HG03575 (cell line): ENCODE data around the gene FGF4.
"Not testable (repeated sequence)": the region's sequence is repeated elsewhere in the genome, so short reads cannot be mapped to it uniquely, and the experiment has no call there.

Experiments used
- ATAC-seq: cut with Tn5 transposase; IDR thresholded peaks from one replicate; pipeline ENCODE4 v1.9.1; 2021; ENCODE audit not compliant: unreplicated experiment, insufficient number of reproducible peaks, low FRiP score; ENCODE audit errors: extremely low read depth

FGF4 gene

DNA sequence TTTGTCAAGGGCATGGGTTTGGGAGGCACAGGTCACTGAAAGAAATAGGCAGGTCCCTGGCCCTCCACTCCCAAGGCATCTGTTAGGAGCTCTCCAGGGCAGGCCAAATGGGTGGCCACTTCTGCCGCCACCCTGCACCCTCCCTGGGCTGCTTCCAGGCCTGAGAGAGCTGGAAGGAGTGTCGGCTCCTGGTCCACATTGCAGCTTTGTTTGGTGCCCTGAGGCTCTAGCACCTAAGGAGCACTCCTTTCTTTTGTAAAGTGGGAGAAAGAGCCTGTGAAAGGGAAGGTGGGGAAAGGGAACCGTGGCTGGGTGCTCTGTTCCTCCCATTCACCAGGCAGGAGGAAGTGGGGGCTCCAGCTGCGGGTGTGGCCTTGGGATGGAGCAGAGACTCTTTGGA is 12.3 kb upstream of the FGF4 start:
- no peak for ATAC-seq

DNA sequence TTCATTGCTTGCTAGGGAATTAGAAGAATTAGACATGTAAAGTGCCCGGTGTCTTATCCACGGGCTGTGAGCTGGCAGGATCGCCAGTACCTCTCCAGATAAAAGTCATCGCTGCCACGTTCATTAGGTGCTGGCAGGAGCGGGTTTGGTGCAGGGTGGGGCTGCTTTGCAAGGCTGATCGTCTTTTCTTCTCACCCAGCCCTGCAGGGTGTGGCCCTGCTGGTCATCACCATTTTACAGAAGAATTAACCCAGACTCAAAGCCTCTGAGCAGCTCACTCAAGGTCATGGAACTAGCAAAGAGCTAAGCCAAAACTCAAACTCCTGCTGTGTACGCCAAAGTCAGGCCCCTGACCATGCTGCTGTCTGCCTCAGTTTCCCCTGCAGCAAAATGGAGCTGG is 6.1 kb upstream of the FGF4 start:
- ATAC-seq: no peak

DNA sequence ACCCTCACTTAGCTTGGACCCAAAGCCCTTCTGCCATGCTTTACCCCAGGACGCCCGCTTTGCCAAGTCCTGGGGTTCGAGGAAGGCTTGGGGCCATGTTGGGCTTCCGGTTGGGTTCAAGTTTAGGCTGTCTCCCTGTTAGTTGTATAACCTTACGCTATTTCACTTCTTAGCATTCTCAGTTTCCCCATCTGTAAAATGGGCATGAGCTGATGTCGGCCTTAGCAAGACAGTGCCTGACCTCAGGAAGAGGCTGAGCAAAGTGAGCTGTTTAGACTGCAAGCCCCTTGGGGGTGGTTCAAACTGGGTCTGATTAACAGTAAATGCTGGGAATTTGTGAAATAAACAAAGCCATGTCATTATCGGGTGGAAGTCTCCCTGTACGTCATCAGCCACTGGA is 3.2 kb upstream of the FGF4 start:
- ATAC-seq: no peak

DNA sequence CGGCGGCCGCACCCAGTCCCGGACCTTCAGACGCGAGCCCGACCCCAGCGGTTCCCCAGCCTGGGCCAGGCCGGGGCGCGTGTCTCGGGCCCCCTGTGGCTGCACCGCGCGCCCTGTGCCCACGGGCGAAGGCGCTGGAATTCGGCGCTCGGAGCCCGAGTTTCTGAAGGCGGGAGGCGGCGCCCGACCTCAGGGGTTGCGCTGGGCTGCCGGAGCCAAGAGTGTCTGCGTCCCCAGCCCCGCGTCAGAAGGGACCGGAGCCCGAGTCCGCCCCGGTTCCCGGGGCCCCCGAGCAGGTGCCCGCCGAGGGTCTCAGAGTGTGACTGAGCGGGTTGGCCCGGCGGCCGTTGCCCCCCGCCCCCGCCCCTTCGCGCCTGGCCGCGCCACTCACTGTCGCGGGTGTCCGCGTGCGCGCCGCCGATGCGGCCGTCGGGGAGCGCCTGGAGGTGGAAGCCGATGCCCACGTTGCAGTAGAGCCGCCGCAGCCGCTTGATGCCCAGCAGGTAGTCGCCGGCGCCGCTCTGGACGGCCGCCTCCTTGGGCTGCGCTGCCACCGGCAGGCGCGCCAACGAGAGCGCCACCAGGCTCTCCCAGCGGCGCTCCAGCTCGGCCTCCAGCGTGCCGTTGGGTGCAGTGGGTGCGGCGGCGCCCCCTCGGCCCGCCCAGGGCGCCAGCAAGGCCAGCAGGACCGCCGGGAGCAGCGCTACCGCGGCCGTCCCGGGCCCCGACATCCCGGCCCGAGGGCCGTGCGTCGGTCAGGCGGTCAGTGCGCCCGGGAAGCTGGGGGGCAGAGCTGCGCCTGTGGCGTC is 583 bp downstream of the FGF4 start:
- no peak for ATAC-seq

DNA sequence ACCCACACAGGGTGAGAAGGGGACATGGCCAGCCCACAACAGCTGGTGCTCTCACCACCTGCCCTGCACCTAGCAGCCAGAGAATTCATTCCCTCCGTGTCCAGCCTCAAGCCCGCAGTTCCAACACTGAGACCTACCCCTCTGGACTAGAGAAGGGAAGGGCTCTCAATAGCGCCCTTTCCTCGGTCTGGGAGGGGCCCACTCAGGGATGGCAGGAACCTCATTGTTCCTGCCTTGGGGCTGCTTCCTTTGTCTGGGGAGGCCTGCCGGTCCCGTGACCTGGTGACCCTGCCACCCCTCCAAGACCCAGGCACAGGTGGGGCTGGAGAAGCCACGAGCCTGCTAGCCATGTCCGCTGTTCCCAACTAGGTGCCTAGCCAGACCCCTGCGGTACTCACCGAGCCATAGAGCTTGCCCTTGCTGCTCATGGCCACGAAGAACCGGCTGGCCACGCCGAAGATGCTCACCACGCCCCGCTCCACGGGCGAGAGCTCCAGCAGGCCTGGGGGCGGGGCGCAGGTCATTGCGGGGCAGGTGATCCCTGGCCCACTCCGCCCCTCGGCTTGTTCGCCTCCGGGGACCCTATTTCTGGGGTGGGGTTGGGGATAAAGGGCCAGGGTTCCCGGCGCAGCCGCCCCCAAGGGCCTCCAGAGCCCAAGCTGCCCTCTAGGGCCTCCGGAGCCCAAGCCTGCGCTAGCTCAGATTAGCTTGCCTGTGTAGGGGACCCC is 1.4 kb downstream of the FGF4 start:
- no peak for ATAC-seq

DNA sequence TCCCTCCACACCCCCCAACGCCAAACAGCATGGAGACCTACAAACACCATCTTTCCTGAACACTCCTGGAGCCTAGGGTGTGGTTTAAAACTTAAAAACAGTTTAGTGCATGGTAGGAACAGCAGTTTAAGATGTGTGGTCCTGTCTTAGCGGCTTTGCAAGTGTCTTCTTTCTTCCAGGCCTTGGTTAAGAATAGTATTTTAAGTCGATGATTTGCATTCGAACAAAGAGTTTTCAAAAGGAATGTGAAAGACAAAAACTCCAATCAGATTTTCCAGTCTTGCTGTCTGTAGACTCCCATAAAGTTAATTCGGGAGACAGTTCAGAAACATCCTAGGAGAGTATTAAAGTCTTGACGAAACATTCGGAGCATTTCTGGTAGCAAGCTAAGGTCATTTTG is 3.7 kb downstream of the FGF4 start:
- ATAC-seq: no peak

DNA sequence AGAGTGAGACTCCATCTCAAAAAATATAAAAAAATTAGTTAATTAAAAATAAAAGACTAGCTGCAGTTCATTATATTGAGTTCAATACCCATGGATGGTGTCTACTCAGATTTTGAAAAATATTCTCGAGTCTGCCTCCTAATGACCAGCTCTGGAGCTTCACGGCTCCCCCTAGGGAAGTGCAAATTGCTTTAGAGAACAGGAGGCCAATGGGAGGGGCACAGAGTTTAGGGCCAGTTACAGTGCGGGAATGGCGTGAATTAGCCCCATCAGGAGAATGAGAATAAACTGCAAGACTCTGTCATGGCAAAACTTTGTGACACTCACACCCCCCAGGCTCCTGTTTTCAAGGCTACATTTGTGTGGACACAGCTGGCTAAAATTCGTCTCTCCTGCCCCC is 4.6 kb downstream of the FGF4 start:
- no peak for ATAC-seq

DNA sequence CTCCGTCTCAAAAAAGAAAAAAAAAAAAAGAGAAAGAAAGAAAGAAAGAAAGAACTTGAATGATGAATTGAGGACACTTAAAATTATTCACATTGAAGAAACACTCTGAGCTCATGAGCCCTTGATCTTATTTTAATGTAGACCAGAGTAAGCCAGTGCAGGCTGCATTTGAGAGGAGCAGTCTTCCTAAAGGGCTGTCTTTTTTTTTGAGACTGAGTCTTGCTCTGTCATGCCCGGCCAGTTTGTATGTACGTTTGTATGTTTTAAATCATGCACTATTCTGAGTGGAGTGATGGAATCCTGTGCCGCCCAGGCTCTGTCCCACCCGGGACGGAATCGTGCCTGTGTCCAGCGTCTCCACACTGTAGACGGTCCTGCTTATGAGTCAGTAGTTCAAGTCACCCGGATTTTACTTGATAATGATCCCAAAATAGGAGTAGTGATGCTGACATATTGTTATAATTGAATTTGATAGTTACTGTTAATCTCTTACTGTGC is 9.6 kb downstream of the FGF4 start:
- ATAC-seq: no peak

DNA sequence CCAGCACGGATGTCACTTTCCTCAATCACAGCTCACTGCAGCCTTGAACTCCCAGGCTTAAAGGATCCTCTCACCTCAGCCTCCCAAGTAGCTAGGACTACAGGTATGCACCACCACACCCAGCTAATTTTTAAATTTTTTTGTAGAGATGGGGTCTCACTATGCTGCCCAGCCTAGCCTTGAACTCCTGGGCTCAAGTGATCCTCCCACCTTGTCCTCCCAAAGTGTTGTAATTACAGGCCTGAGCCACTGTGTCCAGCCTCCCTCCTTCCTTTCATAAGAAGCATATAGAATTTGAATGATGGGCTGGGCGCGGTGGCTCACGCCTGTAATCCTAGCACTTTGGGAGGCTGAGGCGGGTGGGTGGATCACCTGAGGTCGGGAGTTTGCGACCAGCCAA is 10.2 kb downstream of the FGF4 start:
- ATAC-seq: not testable (repeated sequence)

DNA sequence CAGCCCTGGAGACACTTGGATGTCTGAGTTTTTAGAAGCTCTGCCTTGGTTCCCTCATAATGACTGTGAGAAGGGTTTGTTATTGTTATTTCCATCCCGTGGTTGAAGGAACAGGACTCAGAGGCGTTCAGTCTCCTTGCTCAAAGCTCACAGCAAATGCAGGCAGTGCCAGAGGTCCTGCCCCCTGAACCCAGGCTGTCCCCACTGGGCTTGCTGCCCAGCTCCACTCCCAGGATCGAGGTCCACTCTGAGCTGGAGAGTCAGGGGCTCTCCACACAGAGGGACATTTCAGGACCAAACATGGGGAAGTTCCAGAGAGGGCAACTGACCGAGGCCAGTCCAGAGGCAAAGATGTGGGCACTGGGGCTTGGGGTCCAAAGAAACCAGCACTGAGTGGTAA is 14.8 kb downstream of the FGF4 start:
- no peak for ATAC-seq

DNA sequence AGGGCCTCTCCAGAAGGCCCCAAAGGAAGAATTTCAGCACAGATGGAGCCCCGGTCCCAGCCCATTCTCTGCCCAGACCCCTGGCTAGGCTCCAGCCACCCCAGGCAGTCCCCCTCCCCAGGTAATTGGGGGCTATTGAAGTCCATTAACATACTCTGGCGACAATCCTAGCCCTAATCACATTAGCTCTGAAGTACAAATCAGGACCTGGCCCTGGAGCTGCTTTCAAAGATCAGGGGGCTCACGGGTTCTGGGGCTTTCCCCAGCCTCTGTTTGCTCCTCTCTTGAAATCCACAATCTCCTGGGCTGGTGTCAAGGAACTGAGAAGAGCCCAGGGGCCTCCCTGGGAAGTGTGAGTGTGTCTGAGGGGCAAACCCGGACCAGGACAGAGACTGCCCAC is 22.3 kb downstream of the FGF4 start:
- ATAC-seq: no peak

DNA sequence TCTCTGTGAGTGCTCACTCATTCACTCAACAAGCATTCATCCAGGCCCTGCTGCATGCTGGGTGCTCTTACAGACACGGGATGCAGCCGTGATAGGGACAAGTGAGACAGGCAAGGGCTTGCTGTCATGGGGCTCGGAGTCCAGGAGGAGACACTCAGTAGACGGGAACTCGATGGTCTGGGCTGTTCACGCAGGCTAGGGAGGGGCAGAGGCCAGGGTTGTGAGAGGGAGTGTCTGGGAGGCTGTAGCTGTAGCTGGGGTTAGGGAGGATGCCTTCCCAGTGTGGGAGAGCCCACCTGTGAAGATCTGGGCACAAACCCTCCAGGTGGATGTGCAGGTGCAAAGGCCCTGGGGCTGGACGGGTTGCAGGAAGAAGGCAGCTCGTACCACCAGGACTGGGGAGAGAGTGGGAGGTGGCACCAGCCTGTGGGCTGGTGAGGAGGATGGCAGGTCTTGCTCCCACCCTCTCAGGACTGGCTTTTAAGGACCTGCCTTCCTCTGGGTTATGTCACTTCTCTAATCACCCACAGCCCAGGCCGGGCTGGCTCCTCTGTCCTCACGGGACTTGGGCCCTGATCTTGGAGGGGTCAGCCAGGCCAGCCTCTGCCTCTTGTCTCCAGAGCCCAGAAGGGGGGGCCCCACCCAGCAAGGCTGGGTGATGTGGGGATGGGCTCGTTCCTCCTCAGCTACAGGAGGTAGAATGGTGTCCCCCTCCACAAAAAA is 24.1 kb downstream of the FGF4 start:
- no peak for ATAC-seq

DNA sequence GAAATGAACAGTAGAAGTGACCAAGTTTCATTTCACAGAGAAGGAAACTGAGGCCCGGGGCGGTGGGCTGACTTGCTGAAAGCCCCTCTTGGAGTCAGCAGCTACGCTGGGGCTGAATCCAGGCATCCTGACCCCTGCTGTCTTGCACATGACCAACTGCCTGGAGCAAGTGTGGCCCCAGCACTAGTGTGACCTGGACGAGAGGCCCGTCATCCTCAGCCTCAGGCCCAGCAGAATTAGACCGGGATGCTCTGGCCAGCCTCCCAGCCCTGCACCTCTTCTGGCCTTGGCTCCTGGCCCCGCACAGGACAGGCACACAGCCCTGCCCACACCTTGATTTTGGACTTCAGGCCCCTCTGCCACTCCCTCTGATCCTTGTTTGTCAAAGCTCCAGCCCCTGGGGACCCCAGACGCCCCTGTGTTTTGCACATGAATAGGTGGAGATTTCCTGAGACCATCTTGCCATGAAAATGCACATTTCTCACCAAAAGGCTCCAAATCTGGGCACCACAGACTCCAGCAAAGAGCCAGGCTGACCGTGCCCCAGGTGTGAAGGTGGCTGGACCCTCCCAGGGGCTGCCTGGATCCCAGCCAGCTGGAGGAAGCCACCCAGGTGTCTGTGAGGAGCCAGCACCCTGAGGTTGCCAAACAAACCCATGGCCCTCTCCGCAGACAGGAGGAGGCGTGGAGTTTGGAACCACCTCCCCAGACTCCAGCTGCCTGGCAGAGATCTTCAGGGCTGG is 24.9 kb downstream of the FGF4 start:
- ATAC-seq: no peak

DNA sequence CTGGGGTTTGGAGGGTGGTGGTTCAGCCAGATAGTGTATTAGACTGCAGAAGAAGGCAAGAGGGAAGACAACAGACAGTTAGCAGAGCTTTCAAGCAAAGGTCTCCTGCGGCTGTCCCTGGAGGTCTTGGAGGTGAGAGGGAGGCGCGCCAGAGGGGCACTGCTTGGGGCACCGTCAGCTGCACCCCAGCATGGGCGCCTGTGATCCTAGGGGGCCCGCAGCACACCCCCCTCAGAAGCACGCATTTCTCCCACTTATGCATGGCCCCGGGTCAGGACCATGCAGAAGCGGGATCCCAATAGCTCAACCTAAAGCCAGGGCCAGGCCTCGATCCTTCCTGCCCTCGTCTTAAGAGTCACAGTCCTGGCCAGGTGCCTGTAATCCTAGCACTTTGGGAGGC is 26.5 kb downstream of the FGF4 start:
- no peak for ATAC-seq

DNA sequence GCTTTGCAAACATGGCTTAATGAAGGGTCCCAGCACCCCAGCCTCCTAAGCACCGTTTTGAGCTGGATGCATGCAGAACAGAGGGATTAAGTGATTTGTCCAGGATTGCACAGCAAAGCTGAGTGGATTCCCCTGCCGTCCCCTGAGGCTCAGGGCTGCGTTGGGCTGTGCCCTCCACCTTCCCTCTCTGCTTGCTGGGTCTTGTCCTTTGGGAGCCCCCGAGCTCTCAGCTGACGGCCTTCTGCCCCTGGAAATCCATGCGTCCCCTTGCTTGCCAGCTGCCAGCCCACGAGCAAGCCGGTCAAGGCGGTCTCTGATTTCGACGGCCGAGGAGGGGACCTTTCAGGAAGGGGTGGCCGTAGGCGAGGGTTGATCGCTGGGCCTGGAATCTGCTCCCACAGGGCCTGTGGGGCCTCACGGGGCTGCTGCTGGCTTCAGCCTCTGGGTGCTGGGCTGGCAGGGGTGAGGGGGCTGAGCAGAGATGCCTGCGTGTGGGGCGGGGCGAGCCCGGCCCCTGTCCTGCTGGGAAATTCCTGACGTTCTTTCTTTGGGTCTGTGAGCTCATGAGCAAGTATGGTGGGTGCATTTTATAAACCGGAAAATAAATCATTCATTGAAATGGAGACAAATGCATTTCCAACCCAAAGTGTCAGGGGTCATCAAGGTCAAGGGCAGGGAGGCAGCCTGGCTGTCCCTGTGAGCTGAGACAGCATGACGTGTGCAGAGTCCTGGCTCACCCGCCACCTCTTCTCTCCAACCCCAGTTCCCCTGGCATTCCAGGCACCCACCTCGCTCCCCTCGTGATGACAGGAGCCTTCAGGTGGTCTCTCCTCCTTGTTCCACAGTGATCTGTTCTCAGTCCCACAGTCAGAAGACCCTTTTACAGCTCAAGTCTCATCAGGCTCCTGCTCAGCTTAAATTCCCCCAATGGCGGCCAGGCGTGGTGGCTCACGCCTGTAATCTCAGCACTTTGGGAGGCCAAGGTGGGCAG is 28.1 kb downstream of the FGF4 start:
- ATAC-seq: no peak

DNA sequence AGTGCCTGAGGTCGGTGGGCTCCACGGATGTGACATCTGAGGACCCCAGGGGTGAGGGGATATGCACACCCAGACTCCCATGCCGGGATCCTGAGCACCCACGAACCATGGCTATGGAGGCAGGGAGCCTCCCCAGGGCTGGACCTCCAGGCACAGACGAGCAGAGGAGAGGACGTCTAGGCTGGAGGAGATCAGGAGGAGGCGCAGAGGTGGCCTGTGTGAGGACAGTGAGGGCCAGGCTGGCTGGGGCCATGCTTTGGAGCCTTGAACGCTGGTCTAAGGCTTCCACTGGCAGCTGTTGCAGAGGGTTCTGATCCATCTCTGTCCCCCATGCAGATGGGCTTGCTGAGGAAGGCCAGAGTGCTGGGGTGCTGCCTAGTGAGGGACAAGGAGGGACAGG is 29.0 kb downstream of the FGF4 start:
- ATAC-seq: no peak

DNA sequence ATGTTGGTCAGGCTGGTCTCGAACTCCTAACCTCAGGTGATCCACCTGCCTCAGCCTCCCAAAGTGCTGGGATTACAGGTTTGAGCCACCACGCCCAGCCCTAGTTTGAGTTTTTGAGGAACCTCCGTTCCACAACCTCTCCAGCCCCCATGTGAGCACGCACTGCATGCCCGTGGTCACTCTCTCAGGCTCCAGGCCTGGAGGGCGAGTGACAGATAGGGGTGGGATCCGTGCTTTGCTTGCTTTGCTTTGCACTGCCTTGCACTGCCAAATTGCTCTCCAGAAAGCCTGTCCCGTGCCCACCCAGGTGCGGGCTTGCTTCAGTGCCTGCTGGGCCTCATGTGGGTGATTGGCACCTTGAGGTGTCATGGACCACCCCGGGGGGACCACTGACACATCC is 29.9 kb downstream of the FGF4 start:
- ATAC-seq: no peak

DNA sequence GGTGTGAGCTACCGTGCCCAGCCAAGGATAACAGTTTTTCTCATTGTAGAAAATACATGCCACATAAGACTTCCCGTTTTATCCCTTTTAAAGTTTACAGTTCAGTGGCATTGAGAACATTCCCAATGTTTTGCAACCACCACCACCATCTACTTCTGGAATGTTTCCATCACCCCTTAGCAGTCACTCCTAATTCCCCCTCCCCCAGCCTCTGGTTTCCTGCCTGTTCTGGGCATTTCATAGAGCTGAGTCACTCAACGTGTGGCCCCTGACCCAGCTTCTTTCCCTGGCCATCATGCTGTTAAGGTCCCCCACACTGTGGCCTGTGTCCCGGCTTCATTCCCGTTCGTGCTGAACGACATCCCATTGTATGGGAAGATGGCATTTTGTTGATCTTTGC is 30.7 kb downstream of the FGF4 start:
- no peak for ATAC-seq
